HG02759 (cell line): Measurements from ENCODE around the gene UMOD.

Experiments
- ATAC-seq: cut with Tn5 transposase; IDR thresholded peaks from one replicate; pipeline ENCODE4 v1.9.1; 2021; ENCODE audit warnings: mild to moderate bottlenecking, moderate library complexity; ENCODE audit not compliant: unreplicated experiment

The UMOD gene

DNA sequence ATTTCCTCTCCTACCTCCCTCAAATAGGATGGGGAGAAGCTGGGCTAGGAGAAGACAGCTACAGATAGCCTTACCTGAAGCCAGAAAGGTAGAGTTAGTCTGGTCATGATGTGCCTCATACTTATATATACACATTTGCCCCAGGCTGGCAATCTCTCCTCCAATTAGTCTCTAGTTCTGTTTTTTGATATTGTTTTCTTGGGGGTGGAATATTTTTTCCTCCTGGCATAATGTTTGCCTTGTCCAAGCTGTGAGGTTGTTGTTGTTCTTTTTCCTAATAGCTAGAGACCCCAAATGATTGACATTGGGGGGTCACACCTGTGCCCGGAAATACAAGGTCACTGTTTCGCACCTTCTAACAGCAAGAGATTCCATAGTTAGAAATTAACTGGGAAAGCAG, at the start of gene UMOD:
Gene UMOD, minus strand, starts transcription at position 101 of the 400 bp plus-strand sequence. CDS start 1,978 bp downstream, outside the sequence.
- no peak for ATAC-seq

DNA sequence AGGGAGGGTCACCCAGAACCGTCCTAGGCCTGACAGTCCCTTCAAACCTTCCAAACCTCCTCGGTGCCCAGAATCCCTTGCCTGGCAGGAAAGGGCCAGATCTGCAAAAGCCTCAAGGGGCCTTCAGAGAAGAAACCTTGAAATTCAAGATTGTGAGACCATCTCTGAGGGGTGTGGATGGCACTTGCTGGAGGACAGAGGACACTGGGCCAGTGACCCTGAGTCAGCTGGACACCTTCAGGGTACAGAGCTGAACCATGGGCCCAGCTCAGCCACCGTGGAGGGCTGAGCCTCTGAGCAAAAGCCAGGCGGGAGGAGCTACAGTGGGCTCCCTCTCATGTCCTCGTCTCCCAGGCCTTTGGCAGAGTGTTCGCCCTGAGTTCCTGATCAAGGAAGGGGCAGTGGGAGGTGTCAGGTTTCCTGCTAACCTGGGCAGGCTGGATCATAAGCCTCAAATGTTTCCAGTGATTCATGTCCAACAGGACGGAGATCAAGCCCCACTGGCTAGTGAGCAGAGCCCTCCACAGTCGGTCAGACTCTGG, 49.0 kb upstream of the UMOD start:
- ATAC-seq = no peak

GRCh38 chr16:20401066-20401465, 48.6 kb upstream of the UMOD start:
- no peak for ATAC-seq

DNA sequence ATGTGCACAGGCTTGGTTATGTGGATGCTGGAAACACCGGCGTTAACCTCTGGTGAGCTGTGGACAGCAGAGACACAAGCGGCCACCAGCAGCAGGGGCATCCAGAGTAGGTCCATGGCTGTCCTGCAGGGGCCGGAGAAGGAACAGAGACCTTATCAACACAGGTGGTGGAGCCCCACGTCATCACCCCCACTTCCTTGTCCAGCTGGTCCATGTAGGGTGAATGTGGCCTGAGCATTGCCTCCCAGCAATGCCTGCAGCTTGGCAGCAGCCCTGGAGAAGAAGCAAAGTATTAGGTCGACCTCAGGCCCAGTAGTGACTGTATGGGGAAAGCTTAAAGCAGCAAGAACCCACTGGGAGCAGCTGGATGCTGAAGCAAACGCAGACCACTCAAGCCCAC, 46.7 kb upstream of the UMOD start:
- ATAC-seq = no peak

GRCh38 chr16:20398603-20399002, 46.1 kb upstream of the UMOD start:
- ATAC-seq = no peak

DNA sequence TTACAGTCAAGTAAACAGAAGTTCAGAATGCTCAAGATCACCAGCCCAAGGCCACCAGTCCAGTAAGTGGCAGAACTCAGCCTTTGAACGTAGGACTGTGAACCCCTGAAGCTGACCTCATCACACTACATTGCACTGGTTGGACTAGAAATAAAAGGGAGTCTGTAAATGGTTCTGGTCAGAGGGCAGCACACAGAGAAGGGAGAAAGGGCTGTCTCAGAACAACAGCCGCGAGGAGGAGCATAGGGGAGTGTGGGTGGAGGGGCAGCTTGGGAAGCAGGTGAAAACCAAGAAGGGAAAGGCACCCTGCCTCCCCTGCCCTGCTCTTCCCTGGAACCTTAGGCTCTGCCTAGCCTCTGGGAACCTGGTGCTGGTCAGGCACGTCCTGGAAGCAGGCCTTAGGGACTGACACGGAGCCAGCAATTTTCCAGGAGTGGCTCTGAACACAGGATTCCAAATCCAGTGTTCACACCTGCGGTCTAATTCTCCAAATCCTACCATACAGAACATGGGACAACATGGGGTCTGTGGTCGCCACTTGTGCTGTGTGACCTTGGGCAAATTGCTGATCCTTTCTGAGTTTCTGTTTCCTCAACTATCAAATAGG, 45.1 kb upstream of the UMOD start:
- no peak for ATAC-seq

DNA sequence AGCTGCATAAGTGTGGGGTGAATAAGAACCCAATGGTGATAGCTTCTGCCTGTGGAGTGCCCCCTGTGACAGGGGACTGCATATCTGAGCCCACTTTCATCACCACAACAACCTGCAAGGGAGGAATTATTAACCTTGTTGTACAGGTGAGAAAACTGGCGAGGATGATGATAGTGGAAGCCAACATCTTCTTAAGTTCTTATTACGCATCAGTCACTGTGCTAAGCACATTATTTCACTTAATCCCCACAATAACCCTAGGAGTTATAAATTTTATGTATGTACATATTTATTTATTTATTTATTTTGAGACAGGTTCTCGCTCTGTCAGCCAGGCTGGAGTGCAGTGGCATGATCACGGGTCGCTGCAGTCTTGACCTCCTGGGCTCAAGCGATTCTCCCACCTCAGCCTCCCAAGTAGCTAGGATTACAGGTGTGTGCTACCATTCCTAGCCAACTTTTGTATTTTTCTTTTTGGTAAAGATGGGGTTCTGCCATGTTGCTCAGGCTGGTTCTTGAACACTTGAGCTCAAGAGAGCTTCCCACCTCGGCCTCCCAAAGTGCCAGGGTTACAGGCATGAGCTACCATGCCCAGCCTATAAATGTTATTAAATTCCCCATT, 44.4 kb upstream of the UMOD start:
- ATAC-seq = no peak

- ATAC-seq = no peak
These were observed 43.4 kb upstream of the UMOD start for GRCh38 chr16:20395946-20396345.

DNA sequence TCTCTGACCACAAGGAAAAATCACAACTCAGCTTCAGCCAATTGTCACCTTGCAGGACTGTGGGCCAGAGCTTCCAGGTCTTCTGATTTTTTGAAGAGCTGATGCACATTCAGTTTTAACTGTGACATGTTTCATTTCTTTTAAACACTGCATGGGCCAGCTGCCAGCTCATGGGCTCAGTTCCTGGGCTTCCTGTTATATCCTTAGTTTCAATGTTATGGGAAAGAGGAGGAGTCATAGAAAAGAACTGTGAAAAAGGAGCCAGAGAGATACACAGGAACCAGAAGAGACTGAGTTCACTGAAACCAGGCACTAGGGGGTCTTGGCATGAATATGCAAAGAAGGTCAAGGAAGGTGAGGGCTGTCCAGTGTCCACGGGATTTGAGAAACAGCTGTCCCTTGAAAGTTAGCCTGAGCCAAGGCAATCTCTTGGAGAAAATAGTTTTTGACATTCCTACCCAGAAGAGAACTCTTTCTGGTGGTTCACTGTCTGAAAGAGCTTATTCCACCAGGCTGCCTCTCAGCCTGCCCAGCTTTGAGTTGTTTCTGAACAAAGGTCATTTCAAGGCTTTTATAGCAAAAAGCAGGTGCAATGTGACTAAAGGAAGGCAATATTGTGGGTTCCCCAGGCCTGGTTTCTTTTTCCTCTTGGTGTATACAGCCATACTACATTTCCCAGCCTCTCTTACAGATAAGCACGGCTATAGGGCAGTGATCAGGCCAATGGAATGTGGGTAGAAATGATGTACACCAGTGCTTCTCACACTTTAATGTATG, 41.5 kb upstream of the UMOD start:
- no peak for ATAC-seq

- no peak for ATAC-seq
These were observed 38.5 kb upstream of the UMOD start for GRCh38 chr16:20391045-20391444.

DNA sequence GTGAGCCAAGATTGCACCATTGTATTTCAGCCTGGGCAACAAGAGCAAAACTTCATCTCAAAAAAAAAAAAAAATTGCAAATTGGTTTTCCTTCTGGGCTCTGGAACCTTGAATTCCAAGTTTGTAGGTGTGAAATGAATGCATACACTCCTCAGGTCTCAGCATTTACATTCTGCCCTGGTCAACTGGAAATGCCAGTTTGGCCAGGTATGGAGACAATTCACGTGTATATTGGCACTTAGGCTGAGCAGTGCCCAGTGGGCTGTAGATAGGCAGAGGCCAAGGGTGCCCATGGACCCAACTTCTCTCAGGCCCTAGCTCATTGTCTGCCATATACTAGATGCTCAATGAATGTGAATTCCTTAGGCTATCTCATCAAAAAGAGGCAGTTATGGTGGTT, 36.3 kb upstream of the UMOD start:
- no peak for ATAC-seq

- no peak for ATAC-seq
These were observed 35.5 kb upstream of the UMOD start for GRCh38 chr16:20387978-20388377.

DNA sequence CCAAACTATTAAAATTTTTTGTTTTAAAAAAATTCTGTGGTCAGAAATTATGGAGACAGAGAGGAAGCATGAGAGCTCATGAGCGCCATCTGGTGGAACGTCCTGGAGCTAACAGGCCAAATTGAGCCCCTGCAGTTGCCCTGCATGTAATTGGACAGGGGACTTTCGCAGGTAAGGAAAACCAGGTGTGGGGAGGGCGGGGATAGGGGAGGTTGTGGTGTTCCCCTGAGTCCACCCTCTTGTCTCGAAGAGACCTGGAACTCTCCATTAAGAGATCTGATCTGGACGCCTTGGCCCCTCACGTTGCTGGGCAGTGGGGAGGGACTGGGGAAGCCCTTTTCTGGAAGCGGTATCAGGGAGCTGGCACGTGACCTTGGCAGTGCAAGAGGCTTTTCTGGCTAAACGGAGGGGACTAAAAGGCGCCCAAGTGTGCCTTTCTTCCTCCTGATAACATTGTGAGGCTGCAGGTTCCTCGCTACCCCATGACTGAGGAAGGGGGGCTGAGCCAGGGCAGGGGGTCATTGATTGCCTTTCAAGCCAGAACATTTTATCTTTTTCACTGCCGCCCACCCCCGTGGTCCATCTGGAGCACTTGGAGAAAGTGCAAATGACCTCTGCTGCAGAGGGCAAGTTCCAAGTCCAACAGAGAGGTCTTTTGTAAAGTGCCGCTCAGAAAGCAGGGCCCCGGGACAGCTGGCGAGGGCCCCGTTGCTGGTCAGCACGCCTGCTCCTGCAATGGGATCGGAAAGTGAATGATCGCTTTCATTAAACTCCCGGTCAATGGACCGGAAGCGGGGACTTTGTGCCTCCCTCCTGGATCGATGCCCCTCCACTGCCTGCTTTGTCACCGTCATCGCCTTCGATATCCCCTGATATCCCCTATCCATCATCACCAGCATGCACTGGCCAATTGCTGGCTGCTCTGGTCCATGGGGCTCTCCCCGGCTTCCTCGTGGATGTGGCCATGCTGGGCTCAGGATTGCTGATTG, 33.6 kb upstream of the UMOD start:
- ATAC-seq = no peak

DNA sequence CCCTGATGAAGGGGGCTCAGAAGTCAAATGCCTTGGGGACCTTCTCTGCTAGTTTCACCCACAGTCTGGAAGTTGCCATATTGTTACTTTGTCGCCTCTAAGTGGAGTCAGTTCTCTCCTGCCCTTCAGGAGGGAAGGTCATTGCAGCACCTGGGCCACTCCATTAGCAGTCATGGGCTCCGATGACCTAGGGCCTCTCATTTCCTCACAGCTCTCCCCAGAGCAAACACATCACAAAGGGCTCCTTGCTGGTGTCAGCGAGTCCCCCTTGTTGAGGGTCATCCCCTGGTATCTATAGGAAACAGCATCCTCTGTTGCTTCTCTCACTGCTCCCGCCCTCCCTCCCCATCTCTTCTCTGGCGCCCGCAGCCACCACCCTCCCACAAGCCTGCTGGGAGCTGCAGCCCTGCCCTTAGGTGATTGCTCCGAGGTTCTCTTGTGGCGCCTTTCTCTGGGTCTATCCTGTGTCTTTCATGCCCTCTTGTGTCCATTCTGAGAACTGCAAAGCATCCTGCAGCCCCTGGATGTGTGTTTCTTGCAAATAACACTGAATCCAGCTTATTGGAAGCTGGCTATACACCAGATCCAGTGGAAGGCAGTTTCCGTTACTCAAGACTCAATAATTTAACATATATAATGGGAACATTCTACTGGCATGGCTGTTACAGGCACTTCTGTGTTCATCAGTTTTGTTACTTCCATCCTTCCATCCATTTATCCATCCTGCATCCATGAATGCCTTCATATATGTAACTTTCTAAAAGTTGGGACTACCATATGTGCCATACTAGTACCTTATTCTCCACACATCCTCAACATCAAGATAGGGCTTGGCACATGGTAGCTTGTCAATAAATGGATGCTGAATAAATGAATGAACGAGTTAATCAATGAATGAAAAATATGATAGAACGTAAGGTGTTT, 30.9 kb upstream of the UMOD start:
- peak; percentile 45 for ATAC-seq

- ATAC-seq = no peak
These were observed 29.9 kb upstream of the UMOD start for GRCh38 chr16:20382202-20382948.

DNA sequence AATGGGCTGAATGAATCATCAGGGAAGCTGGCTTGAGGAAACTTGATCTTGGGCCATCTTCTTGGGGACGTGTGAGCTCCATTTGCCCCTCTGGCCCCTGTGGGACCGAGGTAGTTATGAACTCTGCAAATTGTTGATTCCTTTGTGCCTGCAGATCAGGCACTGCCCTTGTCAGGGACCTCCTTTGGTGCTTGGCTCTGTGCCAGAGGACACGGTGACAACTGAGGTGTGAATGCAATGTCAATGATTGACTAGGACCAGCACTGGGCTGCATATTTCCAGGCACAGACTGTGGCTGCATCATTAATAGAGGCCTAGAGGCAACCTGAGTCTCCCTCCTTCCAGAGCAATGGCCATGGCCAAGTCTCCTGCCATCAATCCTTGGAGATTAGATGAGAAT, 28.3 kb upstream of the UMOD start:
- ATAC-seq = no peak

- ATAC-seq = no peak
These were observed 24.7 kb upstream of the UMOD start for GRCh38 chr16:20377181-20377580.

DNA sequence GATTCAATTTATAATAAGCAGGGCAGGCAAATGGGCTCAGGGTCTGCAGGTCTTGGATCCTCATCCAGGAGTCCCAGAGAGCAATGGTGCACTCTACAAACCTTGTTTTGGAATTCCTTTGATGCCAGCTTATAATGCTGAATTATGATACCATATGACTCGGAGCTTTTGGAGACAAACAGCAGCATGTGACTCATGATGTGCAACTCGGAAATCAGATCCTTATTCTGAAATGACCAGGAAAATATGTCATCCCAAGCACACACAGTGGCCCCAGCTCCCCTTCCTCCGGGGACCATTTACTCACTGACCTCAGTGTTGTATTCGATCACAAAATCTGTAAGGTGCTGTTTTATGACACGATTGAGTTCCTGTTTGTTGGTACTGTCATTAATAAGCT, 20.2 kb upstream of the UMOD start:
- no peak for ATAC-seq

DNA sequence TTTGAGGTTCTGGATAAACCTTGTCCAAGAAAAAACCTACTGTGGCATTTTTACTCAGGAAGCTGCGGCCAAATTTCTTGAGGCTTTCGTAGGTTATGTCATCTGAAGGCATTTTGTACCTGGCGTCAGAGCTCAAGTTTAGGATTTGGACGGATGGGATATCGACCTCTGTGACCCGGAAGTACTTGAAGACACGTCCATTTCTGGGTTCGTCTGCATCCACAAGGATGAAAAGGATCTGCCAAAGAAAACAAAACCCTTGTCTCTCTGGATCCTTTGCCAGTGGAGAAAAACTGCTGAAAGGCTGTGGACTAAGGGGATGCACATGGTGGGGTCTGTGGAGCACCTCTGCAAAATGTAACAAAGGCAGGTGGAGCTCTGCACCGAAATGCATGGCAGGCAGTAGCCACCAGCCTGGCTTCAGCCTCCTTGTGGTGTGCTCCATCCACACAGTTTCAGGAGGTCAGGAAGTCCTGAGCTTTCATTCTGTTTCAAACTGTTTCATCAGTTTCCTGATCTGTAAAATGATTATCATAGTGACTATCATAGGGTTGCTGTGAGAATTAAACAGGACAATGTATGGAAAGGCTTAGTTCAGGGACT, 17.0 kb upstream of the UMOD start:
- no peak for ATAC-seq
